Activated CD8-positive, alpha-beta memory T cell treated with anti-CD3 and anti-CD28 coated beads, Interleukin-2, amount 50 U/mL, for 4 hours (primary cell): ENCODE measurements around the gene PATL1.

ENCODE experiments used
- DNase-seq: peaks from one replicate; pipeline ENCODE4 v3.0.0-alpha.2; 2020

PATL1 gene

DNA sequence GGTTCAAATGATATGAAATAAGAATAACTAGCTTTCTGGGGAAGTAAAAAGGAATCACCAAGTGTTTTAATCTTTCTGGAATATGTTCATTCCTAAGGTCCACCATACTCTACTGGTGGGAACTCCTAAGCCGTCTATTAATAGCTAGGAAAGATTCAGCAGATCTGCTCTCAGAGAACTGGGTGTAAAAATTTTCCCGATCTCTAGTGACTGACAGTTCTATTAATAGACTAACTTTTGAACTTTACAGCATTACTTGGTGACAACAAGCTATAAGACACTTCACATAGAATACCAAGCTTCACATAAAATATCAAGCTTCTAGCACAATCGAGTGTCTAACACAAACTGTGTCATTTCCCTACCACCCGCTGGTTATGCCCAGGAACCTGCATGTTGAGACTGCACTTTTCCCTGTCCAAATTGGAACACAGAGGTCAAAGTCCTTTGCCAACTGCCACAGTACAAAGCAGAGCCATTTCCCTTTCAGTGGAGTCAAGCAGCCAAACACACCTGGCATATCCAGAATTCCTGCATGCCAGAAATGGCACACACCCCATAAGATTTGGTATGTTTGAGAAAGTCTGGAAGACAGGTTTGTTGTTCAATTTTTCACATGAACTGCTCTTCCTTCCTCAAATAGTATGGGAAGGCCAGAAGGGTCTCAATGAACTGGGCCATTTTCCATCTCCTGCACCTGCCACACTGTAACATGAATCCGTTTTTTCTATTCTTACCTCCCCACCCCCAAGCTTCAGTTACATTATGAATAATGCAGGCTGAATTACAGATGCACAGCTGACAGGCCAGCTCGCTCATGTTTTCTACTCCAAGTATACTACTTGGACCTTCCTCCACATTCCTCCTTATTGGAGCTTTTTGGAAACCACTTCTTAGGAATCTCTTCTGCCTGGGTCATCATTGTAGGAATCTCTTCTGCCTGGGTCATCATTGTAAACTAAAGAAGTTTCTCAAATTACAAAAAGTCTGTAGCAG is 57.0 kb downstream of the PATL1 start:
- DNase-seq: no peak

- DNase-seq: no peak
Measured at GRCh38 chr11:59610289-59610688, 58.5 kb downstream of the PATL1 start.

DNA sequence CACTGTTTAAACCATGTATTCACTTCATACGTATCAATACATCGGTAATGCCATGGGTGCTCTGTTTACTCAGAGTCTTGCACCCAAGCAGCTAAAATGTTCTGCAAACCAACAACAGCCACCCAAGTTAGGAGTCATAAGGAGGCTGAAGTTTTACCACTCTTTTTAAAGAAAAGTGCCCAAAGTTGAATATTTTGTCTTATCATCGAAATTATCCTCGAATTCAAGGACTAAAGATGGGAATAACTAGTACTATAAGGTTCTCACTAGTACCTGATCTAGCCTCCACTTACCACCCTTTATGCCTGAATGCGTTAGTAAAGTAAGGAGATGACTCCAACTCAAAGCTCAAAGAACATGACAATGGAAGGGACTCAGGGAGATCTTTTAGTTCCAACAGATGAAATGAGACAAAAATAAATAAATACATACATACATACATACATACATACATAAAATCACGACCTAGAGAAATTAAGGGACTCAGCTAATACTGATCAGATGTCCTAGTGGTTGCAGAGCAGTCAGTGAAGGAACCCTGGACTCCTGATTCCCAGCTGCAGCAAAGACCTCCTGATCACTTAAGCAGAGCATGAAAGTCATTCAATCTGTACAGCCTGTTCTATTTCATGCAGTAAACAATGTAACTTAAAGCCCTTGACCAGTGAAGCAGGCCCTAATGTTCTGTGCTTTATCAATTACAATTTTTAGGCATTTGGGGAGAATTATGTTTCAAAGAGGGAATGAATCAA is 61.0 kb downstream of the PATL1 start:
- no peak for DNase-seq

DNA sequence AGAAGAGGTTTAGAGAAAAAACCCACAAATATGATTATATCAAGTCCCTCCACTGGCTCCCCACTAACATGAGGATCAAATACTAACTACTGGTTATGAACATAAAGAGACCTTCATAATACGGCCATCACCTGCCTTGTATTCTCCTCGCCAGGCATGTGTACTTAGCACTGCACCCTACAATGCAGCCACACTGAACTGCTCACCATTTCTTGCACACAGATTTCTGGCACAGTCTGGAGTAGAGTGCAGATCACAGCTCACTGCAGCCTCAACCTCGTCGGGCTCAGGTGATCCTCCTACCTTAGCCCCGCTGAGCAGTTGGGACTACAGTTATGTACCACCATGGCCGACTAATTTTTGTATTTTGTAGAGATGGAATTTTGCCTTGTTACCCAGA is 66.4 kb downstream of the PATL1 start:
- DNase-seq: no peak

GRCh38 chr11:59601788-59602187 is 67.0 kb downstream of the PATL1 start:
- no peak for DNase-seq

DNA sequence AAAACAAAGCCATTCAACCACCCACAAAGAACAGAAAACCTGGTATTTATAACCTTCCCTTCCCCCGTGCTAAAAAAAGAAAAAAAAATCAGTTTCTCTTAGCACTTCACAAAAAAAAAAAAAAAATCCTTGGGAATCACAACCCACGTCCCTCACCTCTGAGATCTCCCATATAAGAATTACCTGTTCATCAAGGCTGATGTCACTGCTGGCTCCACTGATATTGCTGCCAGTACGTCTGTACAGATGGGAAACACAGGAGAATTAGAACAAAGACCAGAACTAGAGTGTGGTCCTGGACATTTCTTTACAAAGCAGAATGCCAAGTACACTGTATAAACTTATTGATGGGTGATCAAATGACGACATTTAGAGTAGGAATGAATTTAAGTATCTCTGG is 68.2 kb downstream of the PATL1 start:
- no peak for DNase-seq

GRCh38 chr11:59600234-59600633 is 68.6 kb downstream of the PATL1 start:
- DNase-seq: no peak

- DNase-seq: no peak
Measured at GRCh38 chr11:59598961-59599360, 69.9 kb downstream of the PATL1 start.
